ENCODE measurements around the gene LENG9. TPM values are rescaled to one million over a fixed set of nuclear protein-coding genes. Genes with fewer than 3 reads are reported as not detected.
A peak's percentile ranks its signal among the peaks of the same experiment; 100 is the strongest.

LENG9 gene
- total RNA-seq, 1 donor, result 5.2 TPM

- H3K4me3 ChIP-seq (ENCODE audit: low read depth, low read length), result no peak overlapping the region
- no peak for DNase-seq (ENCODE audit: low read depth)
- no peak for TF ChIP-seq CTCF (IDR thresholded peaks at IDR 0.05; ENCODE audit: insufficient read depth, low read depth, low read length)
These were observed 29.3 kb downstream of the LENG9 start for GRCh38 chr19:54434112-54434872.

GRCh38 chr19:54433697-54434096, 29.9 kb downstream of the LENG9 start:
- no peak overlapping the region for H3K4me3 ChIP-seq (ENCODE audit: low read depth, low read length)
- TF ChIP-seq CTCF (IDR thresholded peaks at IDR 0.05; ENCODE audit: insufficient read depth, low read depth, low read length), result no peak
- DNase-seq (ENCODE audit: low read depth), result no peak

- TF ChIP-seq CTCF (IDR thresholded peaks at IDR 0.05; ENCODE audit: insufficient read depth, low read depth, low read length), result no peak
- no peak for DNase-seq (ENCODE audit: low read depth)
- no peak overlapping the region for H3K4me3 ChIP-seq (ENCODE audit: low read depth, low read length)
These were observed 31.3 kb downstream of the LENG9 start for GRCh38 chr19:54432144-54432738.

- peak; percentile 12 for DNase-seq (ENCODE audit: low read depth)
- no peak for TF ChIP-seq CTCF (IDR thresholded peaks at IDR 0.05; ENCODE audit: insufficient read depth, low read depth, low read length)
- no peak overlapping the region for H3K4me3 ChIP-seq (ENCODE audit: low read depth, low read length)
These were observed 32.2 kb downstream of the LENG9 start for GRCh38 chr19:54431255-54431838.

GRCh38 chr19:54430306-54431254, 33.0 kb downstream of the LENG9 start:
- DNase-seq (ENCODE audit: low read depth), result peak; percentile 49
- peak; percentile 8 for TF ChIP-seq CTCF (IDR thresholded peaks at IDR 0.05; ENCODE audit: insufficient read depth, low read depth, low read length)
- H3K4me3 ChIP-seq (ENCODE audit: low read depth, low read length), result peak overlapping the region; percentile 50

- TF ChIP-seq CTCF (IDR thresholded peaks at IDR 0.05; ENCODE audit: insufficient read depth, low read depth, low read length), result no peak
- no peak overlapping the region for H3K4me3 ChIP-seq (ENCODE audit: low read depth, low read length)
- DNase-seq (ENCODE audit: low read depth), result no peak
These were observed 33.9 kb downstream of the LENG9 start for GRCh38 chr19:54429545-54430227.
